Measurements from ENCODE around the gene ITPR1.

GRCh38 chr3:4837374-4837930, 344.3 kb downstream of the ITPR1 start:
- no peak for TF ChIP-seq CTCF (conservative IDR thresholded peaks at IDR 0.05; ENCODE audit: low read depth, low read length)
- TF ChIP-seq FOS (IDR thresholded peaks at IDR 0.05; ENCODE audit: low read depth, low read length): no peak
- no peak for TF ChIP-seq POLR2A (IDR thresholded peaks at IDR 0.05; ENCODE audit: low read depth, low read length)
- TF ChIP-seq RFX5 (IDR thresholded peaks at IDR 0.05; ENCODE audit: low read depth, low read length): no peak
- no peak for TF ChIP-seq BHLHE40 (IDR thresholded peaks at IDR 0.05; ENCODE audit: low read depth, low read length)
- no peak for TF ChIP-seq ELK1 (IDR thresholded peaks at IDR 0.05; ENCODE audit: borderline replicate concordance, low read depth, low read length)
- TF ChIP-seq RAD21 (IDR thresholded peaks at IDR 0.05; ENCODE audit: low read length): no peak
- TF ChIP-seq MAFK (IDR thresholded peaks at IDR 0.05; ENCODE audit: low read depth, low read length): no peak
- TF ChIP-seq, protein P1, sequence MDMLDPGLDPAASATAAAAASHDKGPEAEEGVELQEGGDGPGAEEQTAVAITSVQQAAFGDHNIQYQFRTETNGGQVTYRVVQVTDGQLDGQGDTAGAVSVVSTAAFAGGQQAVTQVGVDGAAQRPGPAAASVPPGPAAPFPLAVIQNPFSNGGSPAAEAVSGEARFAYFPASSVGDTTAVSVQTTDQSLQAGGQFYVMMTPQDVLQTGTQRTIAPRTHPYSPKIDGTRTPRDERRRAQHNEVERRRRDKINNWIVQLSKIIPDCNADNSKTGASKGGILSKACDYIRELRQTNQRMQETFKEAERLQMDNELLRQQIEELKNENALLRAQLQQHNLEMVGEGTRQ (IDR thresholded peaks at IDR 0.05; ENCODE audit: low read depth, low read length): no peak
- no peak for TF ChIP-seq MXI1 (IDR thresholded peaks at IDR 0.05; ENCODE audit: borderline replicate concordance, low read depth, low read length)
- no peak for TF ChIP-seq NFE2L2 (IDR thresholded peaks at IDR 0.05; ENCODE audit: low read depth, low read length)
- TF ChIP-seq MAZ (IDR thresholded peaks at IDR 0.05; ENCODE audit: borderline replicate concordance, low read depth, low read length): no peak
- no peak for TF ChIP-seq CEBPB (IDR thresholded peaks at IDR 0.05; ENCODE audit: low read depth, low read length)
- no peak for TF ChIP-seq CHD1 (IDR thresholded peaks at IDR 0.05; ENCODE audit: low read depth, low read length)
